Measurements from ENCODE around the gene NTF3. TPM values are rescaled to one million over a fixed set of nuclear protein-coding genes. Genes with fewer than 3 reads are reported as not detected.

NTF3 gene
- total and polyA plus RNA-seq, 2 of the 8 experiments (the other 6 are each of a cell fraction or from before 2014, with no cell fraction given), result 1.4 to 2.3 TPM

- H4K5ac ChIP-seq (ENCODE audit: insufficient read length, low read depth, low read length), result no peak overlapping the region
- no peak overlapping the region for H3K4me2 ChIP-seq (ENCODE audit: insufficient read depth in 1 of 2, low read depth in 2 of 2, low read length in 2 of 2)
- no peak overlapping the region for H3K18ac ChIP-seq (ENCODE audit: extremely low read depth, low read length)
- H3K27ac ChIP-seq (ENCODE audit: low read depth, low read length), result no peak overlapping the region
- no peak overlapping the region for H2BK12ac ChIP-seq (ENCODE audit: low read depth, low read length)
- H3K23me2 ChIP-seq (ENCODE audit: low read depth, low read length), result no peaks in the 10 kb centered on the region
- no peak overlapping the region for H3K56ac ChIP-seq (replicated peaks; ENCODE audit: insufficient read length, low read depth, low read length)
- WGBS, 2 experiments (ENCODE audit: extremely low coverage in 1 of 2, insufficient coverage in 1 of 2, insufficient read length in 1 of 2, insufficient replicate concordance in 2 of 2, low coverage in 1 of 2, low lambda C conversion rate in 2 of 2, missing lambda C conversion rate in 1 of 2), result 86% methylated on average over 9 of the region's 9 CpGs; no CpG with 5 or more reads in 1 of the 2 experiments
- H4K20me1 ChIP-seq (replicated peaks in 1 of 2; ENCODE audit: control insufficient read depth in 1 of 2, insufficient read depth in 2 of 2, low read length in 2 of 2), result no peaks in the 10 kb centered on the region
- POLR2A ChIA-PET (ENCODE audit: partially characterized antibody), result no interaction called here
- H3K27me3 ChIP-seq (replicated peaks in 1 of 4; ENCODE audit: control insufficient read depth in 3 of 4, extremely low read depth in 1 of 4, insufficient read depth in 3 of 4, low read length in 3 of 4), result no peaks in the 10 kb centered on the region
- no peak overlapping the region for H3K9ac ChIP-seq (replicated peaks in 1 of 4; ENCODE audit: extremely low read depth in 1 of 4, low read depth in 3 of 4, low read length in 3 of 4)
- no peak overlapping the region for H3K4me3 ChIP-seq (ENCODE audit: extremely low read depth in 1 of 4, insufficient read depth in 2 of 4, low read depth in 3 of 4, low read length in 4 of 4)
- H2AFZ ChIP-seq (ENCODE audit: low read length), result no peak overlapping the region
- H3K9me3 ChIP-seq (ENCODE audit: insufficient read depth in 2 of 2, low read depth in 1 of 2, low read length in 1 of 2), result no peaks in the 10 kb centered on the region
- H3K23ac ChIP-seq (ENCODE audit: insufficient read length), result no peak overlapping the region
- no peak overlapping the region for H4K91ac ChIP-seq (replicated peaks; ENCODE audit: insufficient read length, low read length)
- H4K8ac ChIP-seq (ENCODE audit: extremely low read depth, insufficient read depth, low read length), result no peak overlapping the region
- H3K14ac ChIP-seq (ENCODE audit: insufficient read length), result no peak overlapping the region
- H3K4ac ChIP-seq (replicated peaks; ENCODE audit: insufficient read length, low read depth, low read length), result no peak overlapping the region
- FAIRE-seq (no peak), DNase-seq (ENCODE audit: low read depth in 1 of 2, low spot score in 2 of 2) (no peak)
- H2BK5ac ChIP-seq (ENCODE audit: low read depth, low read length), result no peak overlapping the region
- no peaks in the 10 kb centered on the region for H3K36me3 ChIP-seq (ENCODE audit: control insufficient read depth in 2 of 4, insufficient read depth in 4 of 4, low read length in 3 of 4)
- H2BK20ac ChIP-seq (ENCODE audit: low read length), result no peak overlapping the region
- no peaks in the 10 kb centered on the region; a peak in 2 of 7 replicates for H3K4me1 ChIP-seq (replicated peaks in 1 of 4; ENCODE audit: control insufficient read depth in 3 of 4, insufficient read depth in 4 of 4, low read length in 3 of 4)
- CTCF ChIA-PET (ENCODE audit: partially characterized antibody), result interaction anchor here (1.3 to 4.1 kb wide), 2 partner anchors 11 to 12 kb away, joined by 4 to 25 read pairs; no protein-coding TSS in a partner anchor
- no peak overlapping the region for H2AK5ac ChIP-seq (ENCODE audit: low read depth, low read length)
- no peaks in the 10 kb centered on the region for H3K79me2 ChIP-seq (ENCODE audit: control insufficient read depth in 1 of 2, insufficient read depth in 2 of 2, low read length in 2 of 2)
- no peak overlapping the region for H2BK120ac ChIP-seq (replicated peaks; ENCODE audit: low read depth, low read length)
- no peak overlapping the region; the same call in 1 of the 2 replicates for H2BK15ac ChIP-seq (ENCODE audit: low read length)
- no peaks in the 10 kb centered on the region for H3K79me1 ChIP-seq (ENCODE audit: low read depth, low read length)
Observed at GRCh38 chr12:5499566-5500330, 67.8 kb downstream of the NTF3 start.
